ENCODE data around the gene WDR11.

The WDR11 gene

DNA sequence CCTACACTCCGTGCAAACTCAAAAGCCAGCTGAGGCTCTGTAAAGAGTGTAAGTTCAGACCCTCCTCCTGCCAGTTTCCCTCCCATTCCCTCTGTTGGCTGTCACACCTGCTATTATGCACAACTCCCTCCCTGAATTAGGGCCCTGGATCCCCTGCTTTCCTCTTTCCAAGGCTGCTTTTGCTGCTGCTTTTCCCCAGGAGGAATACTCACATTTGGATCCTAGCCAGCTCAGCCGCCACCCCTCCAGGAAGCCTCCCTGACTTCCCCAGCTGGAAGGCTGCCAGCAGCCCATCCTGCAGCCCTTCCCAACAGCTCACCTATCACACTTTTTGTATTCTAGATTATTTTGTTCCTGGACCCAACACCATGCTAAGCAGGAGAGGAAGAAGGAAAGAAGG lies 40.9 kb upstream of the WDR11 start:
- no peak for TF ChIP-seq CTCF (IDR thresholded peaks at IDR 0.05; ENCODE audit: low read depth, low read length)
- H3K4me3 ChIP-seq (replicated peaks in 1 of 2; ENCODE audit: low read depth in 2 of 2, low read length in 2 of 2), result no peak overlapping the region
- no peak for DNase-seq (ENCODE audit: low read depth in 2 of 2)

DNA sequence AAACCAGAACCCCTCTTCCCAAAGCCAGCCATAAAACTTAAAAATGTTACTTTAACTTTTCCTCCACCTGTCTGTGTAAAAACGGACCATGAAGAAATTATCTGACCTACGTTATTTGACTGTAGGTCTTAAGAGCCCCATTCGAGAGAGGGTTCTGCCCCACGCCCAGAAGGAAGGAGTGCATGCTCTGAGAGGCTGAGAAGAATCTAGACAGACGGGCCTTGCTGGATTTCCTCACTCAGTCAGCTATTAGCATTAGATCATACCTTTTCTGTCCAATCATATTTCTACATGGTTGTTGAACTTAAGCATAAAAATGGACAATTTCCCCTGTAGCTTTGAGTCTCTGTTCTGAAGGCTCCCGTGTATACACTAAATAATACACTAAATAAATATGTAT lies 38.1 kb upstream of the WDR11 start:
- no peak for DNase-seq (ENCODE audit: low read depth in 2 of 2)
- TF ChIP-seq CTCF (IDR thresholded peaks at IDR 0.05; ENCODE audit: low read depth, low read length), result no peak
- H3K4me3 ChIP-seq (replicated peaks in 1 of 2; ENCODE audit: low read depth in 2 of 2, low read length in 2 of 2), result no peak overlapping the region

- no peak for TF ChIP-seq CTCF (IDR thresholded peaks at IDR 0.05; ENCODE audit: low read depth, low read length)
- DNase-seq (ENCODE audit: low read depth in 2 of 2), result no peak
- H3K4me3 ChIP-seq (replicated peaks in 1 of 2; ENCODE audit: low read depth in 2 of 2, low read length in 2 of 2), result no peak overlapping the region
Measured at GRCh38 chr10:120818301-120818700, 32.9 kb upstream of the WDR11 start.

- no peak for TF ChIP-seq CTCF (IDR thresholded peaks at IDR 0.05; ENCODE audit: low read depth, low read length)
- DNase-seq (ENCODE audit: low read depth in 2 of 2), result no peak
- no peak overlapping the region for H3K4me3 ChIP-seq (replicated peaks in 1 of 2; ENCODE audit: low read depth in 2 of 2, low read length in 2 of 2)
Measured at GRCh38 chr10:120819366-120819765, 31.8 kb upstream of the WDR11 start.

DNA sequence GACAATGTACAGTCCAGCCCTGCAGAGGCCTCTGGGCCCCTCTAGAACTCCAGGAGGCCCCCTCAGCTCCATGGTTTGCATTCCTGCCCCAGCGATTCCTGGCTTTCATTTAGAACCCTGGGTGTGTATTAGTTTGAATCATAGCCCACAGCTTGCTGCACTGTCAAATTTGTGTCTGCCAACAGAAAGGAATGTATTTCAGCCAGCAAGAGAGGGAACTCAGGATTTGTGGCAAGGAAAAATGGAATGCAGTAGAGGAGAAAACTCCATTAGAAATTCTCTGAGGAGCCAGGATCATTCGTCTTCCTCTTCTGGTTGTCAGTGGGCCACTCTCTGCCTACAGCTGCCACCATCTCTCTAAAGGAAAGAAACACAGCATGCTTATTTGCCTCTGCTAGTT lies 27.9 kb upstream of the WDR11 start:
- no peak for TF ChIP-seq CTCF (IDR thresholded peaks at IDR 0.05; ENCODE audit: low read depth, low read length)
- DNase-seq (ENCODE audit: low read depth in 2 of 2), result no peak
- H3K4me3 ChIP-seq (replicated peaks in 1 of 2; ENCODE audit: low read depth in 2 of 2, low read length in 2 of 2), result no peak overlapping the region

GRCh38 chr10:120824881-120825309 lies 26.3 kb upstream of the WDR11 start:
- peak; percentile 4 to 5 for DNase-seq (ENCODE audit: low read depth in 2 of 2)
- H3K4me3 ChIP-seq (replicated peaks in 1 of 2; ENCODE audit: low read depth in 2 of 2, low read length in 2 of 2), result no peak overlapping the region
- TF ChIP-seq CTCF (IDR thresholded peaks at IDR 0.05; ENCODE audit: low read depth, low read length), result no peak

All from cardiac fibroblast (primary cell).